Adrenal gland (tissue), 12 donors: Measurements from ENCODE around the gene SOX9. TPM values are rescaled to one million over a fixed set of nuclear protein-coding genes. Genes with fewer than 3 reads are reported as not detected.

Experiments
- DNase-seq, 7 donors: peaks; one replicate each; pipeline ENCODE4 v3.0.0-alpha.2; 2019 to 2020
- H3K27ac ChIP-seq, 5 donors: fragments of 200-600 bp; sonication (generic) in 4 of 5; 1 replicate in 3 of 5; 2 replicates in 2 of 5; pipeline versions ENCODE4 v1.5.1 to v1.8.0; 2016 to 2020; ENCODE audit warnings: mild to moderate bottlenecking in 1 of 5
- H3K27me3 ChIP-seq: fragments of 200-600 bp; 2 replicates; pipeline ENCODE4 v1.8.0; 2021
- H3K36me3 ChIP-seq, 2 donors: fragments of 200-600 bp; replicated peaks in 1 of 2; 1 replicate in 1 of 2; 2 replicates in 1 of 2; pipeline versions ENCODE4 v1.5.1 to v1.8.0; 2018 to 2022
- H3K4me1 ChIP-seq, 2 donors: fragments of 200-600 bp; replicated peaks in 1 of 2; 1 replicate in 1 of 2; 2 replicates in 1 of 2; pipeline versions ENCODE4 v1.5.1 to v1.8.0; 2018 to 2021
- H3K4me3 ChIP-seq, 4 donors: fragments of 200-600 bp; sonication (generic) in 3 of 4; one replicate each; pipeline ENCODE4 v1.5.1; 2016 to 2018
- H3K9me3 ChIP-seq, 3 donors: fragments of 200-600 bp; sonication (generic) in 1 of 3; replicated peaks in 1 of 3; 1 replicate in 2 of 3; 2 replicates in 1 of 3; pipeline versions ENCODE4 v1.5.1 to v1.8.0; 2016 to 2021
- POLR2A ChIP-seq, 2 donors: fragments of 450-650 bp; IDR thresholded peaks; one replicate each; pipeline ENCODE4 v1.6.1; 2017; ENCODE audit warnings: antibody characterized with exemption in 2 of 2, mild to moderate bottlenecking in 2 of 2, moderate library complexity in 1 of 2
- WGBS, 4 donors: extraction: QIAGEN DNeasy Blood & Tissue Kit in 2 of 4; methylation state at CpG; one replicate each; pipeline versions ENCODE4 v1.1.5 to v1.1.7; 2013 to 2017; 5-methylcytosine and 5-hydroxymethylcytosine counted together
- intact Hi-C, 2 donors: fragments of 100-400 bp; cut with DNase I; formaldehyde crosslinking; loops; one replicate each; pipeline versions ENCODE4 v1.14.1 to v1.15.0; 2022 to 2023
- polyA plus RNA-seq, 3 donors: library from polyadenylated mRNA; stranded (reverse); fragments of 200-250 nt in 2 of 3; fragments of 350-450 nt in 1 of 3; fragmentation: Illumina TruSeq in 1 of 3; extraction: RNeasy Lipid Tissue Mini Kit (QIAGEN cat#74804) in 1 of 3; gene quantifications; one replicate each; pipeline ENCODE4 v1.2.3, GENCODE V29; 2013 to 2014
- total RNA-seq, 9 donors: library from RNA; depleted of rRNA in 4 of 9; stranded (reverse); fragments of >200 nt in 4 of 9; fragments of 120-200 nt in 1 of 9; fragmentation: NEBNext Ultra II Directional in 1 of 9; extraction: Animal tissue kit (Norgen Biotek cat#: 25700) in 1 of 9; gene quantifications; one replicate each; pipeline versions ENCODE4 v1.1.0 to v1.2.4, GENCODE V29; 2013 to 2023
- TF ChIP-seq, protein P1 (sequence below), 6 experiments: fragments of 450-650 bp in 4 of 6; fragments of 200-600 bp in 2 of 6; sonication (generic) in 1 of 6; IDR thresholded peaks; 1 replicate in 5 of 6; 2 replicates in 1 of 6; pipeline versions ENCODE4 v1.5.1 to v1.8.0; 2016 to 2021; ENCODE audit warnings: antibody characterized with exemption in 6 of 6, mild to moderate bottlenecking in 2 of 6, moderate library complexity in 1 of 6
- donor health status: healthy with polysubstance abuse.
- donor health status: Bipolar disorder and iron deficiency.
- donor health status: DM: yes; HTN: yes; CAD: no.
- donor health status: DM: no; HTN: no; CAD: no.
- donor health status: DM: no; HTN: no; CAD: no.
- donor health status: DM: yes; HTN: yes; CAD: no.

The SOX9 gene
- total and polyA plus RNA-seq, 12 donors: 0.22 to 8.9 (median 4.5) TPM

DNA sequence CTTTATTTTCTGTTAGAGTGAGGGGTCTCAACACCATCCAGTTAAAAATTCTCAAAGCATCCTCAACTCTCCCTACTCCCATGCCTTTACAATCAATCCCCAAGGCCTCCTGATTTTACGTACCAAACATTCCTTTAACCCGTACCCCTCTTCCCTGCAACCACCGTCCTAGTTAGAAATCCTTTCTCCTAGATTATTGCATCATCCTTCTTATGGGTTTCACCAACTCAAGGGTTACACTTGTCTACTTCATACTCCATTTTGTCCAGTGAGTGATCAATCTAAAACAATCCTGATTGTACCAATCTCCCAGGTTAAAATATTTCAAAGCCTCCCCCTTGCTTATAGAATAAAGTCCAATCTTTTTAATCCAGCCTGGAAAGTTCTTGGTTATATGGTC is 24.7 kb downstream of the SOX9 start:
- no peak for TF ChIP-seq POLR2A (IDR thresholded peaks at IDR 0.05)
- TF ChIP-seq, protein P1, sequence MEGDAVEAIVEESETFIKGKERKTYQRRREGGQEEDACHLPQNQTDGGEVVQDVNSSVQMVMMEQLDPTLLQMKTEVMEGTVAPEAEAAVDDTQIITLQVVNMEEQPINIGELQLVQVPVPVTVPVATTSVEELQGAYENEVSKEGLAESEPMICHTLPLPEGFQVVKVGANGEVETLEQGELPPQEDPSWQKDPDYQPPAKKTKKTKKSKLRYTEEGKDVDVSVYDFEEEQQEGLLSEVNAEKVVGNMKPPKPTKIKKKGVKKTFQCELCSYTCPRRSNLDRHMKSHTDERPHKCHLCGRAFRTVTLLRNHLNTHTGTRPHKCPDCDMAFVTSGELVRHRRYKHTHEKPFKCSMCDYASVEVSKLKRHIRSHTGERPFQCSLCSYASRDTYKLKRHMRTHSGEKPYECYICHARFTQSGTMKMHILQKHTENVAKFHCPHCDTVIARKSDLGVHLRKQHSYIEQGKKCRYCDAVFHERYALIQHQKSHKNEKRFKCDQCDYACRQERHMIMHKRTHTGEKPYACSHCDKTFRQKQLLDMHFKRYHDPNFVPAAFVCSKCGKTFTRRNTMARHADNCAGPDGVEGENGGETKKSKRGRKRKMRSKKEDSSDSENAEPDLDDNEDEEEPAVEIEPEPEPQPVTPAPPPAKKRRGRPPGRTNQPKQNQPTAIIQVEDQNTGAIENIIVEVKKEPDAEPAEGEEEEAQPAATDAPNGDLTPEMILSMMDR (IDR thresholded peaks at IDR 0.05): no peak
- intact Hi-C loops: no loop called here
- H3K27me3 ChIP-seq: no peaks in the 10 kb centered on the region
- H3K4me1 ChIP-seq: no peaks in the 10 kb centered on the region
- 86 to 89% (median 86%) methylated on average over 3 of the region's 3 CpGs for WGBS, 4 donors
- no peaks in the 10 kb centered on the region for H3K9me3 ChIP-seq
- DNase-seq: no peak
- H3K27ac ChIP-seq: no peak overlapping the region
- H3K36me3 ChIP-seq: no peaks in the 10 kb centered on the region
- no peak overlapping the region for H3K4me3 ChIP-seq

DNA sequence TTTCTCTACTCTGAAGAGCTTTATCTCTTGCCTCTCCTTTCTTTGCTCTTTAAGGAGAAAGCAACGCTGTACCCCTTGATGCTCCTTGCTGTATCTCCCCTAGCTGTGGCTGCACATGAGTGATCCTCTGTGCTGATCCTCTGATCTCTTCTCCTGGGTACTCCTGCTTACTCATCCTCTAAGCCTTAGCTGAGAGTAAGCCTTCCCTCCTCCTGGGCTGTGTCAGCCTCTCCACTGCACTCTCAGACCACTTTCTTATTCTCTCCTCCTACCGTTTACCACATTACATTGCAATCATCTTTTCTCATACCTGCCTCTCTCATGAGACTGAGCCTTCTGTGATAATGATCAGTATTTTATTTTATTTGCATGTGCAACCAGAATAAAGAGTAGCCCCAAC is 25.1 kb downstream of the SOX9 start:
- Histone ChIP-seq H3K4me3 (no peak overlapping the region), H3K4me1 (no peaks in the 10 kb centered on the region), H3K27ac (no peak overlapping the region), H3K9me3 (no peaks in the 10 kb centered on the region), H3K27me3 (no peaks in the 10 kb centered on the region), H3K36me3 (no peaks in the 10 kb centered on the region)
- intact Hi-C loops: no loop called here
- DNase-seq: no peak
- TF ChIP-seq, protein P1 (IDR thresholded peaks at IDR 0.05): no peak
- TF ChIP-seq POLR2A (IDR thresholded peaks at IDR 0.05): no peak
- WGBS, 4 donors: 90 to 97% (median 92%) methylated on average over 2 of the region's 2 CpGs

DNA sequence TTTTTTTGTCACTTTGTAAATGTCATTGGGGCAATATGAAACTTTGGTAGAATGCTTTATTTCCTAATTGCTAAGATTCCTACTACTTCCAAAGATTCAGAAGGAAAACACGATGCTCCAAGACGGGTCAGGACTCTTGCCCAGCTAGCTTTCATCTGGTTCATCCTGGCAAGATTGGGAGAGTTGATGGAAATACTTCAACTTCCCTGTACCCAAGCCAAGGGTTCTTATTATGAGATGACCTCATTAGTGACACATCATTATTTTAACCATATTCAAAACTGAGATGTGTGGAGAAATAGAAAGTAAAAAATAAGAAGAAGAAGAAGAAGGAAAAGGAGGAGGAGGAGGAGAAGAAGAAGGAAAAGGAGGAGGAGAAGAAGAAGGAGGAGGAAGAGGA is 25.6 kb downstream of the SOX9 start:
- DNase-seq: no peak
- no peak for TF ChIP-seq POLR2A (IDR thresholded peaks at IDR 0.05)
- TF ChIP-seq, protein P1 (IDR thresholded peaks at IDR 0.05): no peak
- Histone ChIP-seq H3K27me3 (no peaks in the 10 kb centered on the region), H3K9me3 (no peaks in the 10 kb centered on the region), H3K27ac (no peak overlapping the region), H3K4me3 (no peak overlapping the region), H3K4me1 (no peaks in the 10 kb centered on the region), H3K36me3 (no peaks in the 10 kb centered on the region)
- intact Hi-C loops: no loop called here
- WGBS, 4 donors: 65 to 78% (median 71%) methylated on average over 2 of the region's 2 CpGs

DNA sequence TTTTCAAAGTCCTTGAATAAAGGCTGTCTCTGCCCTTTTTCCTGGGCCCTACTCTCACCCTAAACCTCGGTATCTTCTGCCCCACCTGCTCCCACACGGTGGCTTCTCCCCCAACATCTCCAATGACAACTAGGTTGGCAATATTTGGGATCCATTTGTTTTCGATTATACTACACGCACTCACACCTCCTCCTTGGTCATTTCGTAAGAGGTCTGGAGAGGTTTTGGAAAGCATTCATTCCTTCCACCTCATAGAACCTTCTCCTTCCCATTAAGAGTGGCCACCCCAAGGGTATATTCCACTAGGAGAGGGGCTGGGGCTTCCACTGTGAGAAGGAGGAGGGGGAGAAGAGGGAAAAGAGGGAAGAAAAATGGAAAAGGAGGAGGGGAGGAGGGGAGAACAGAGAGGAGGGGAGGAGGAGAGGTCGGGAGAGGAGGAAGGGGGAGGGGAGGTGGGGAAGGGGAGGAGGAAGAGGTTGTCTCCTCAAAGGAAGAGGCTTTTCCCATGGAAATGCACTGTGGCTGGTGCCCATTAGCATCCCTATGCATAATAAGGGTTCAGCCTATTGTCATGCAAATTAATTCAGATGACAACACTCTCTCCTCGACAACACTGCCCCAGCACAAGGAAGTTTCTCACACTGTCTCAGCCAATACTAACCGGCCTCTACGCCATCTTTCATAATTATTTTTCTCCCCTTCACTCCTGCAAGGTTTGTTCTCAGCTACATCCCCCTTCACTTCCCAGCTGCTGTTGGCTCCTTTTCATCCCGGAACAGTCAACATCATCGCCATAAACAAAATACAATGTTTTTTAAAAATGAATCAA is 30.0 kb downstream of the SOX9 start:
- intact Hi-C loops: no loop called here
- no peak for DNase-seq
- peak overlapping the region in 1 of 4 donors; percentile 15 for H3K4me3 ChIP-seq
- H3K27me3 ChIP-seq: no peaks in the 10 kb centered on the region
- TF ChIP-seq, protein P1 (IDR thresholded peaks at IDR 0.05): no peak
- TF ChIP-seq POLR2A (IDR thresholded peaks at IDR 0.05): no peak
- no peaks in the 10 kb centered on the region for H3K9me3 ChIP-seq
- 55 to 65% (median 60%) methylated on average over 11 of the region's 11 CpGs for WGBS, 4 donors
- H3K4me1 ChIP-seq: peaks cover 0 to 7% of the 10 kb centered on the region in 2 donors
- no peaks in the 10 kb centered on the region for H3K36me3 ChIP-seq
- H3K27ac ChIP-seq: peak overlapping the region in 2 of 5 donors; percentile 70 to 90
